ENCODE results near the gene CD74.

DNA sequence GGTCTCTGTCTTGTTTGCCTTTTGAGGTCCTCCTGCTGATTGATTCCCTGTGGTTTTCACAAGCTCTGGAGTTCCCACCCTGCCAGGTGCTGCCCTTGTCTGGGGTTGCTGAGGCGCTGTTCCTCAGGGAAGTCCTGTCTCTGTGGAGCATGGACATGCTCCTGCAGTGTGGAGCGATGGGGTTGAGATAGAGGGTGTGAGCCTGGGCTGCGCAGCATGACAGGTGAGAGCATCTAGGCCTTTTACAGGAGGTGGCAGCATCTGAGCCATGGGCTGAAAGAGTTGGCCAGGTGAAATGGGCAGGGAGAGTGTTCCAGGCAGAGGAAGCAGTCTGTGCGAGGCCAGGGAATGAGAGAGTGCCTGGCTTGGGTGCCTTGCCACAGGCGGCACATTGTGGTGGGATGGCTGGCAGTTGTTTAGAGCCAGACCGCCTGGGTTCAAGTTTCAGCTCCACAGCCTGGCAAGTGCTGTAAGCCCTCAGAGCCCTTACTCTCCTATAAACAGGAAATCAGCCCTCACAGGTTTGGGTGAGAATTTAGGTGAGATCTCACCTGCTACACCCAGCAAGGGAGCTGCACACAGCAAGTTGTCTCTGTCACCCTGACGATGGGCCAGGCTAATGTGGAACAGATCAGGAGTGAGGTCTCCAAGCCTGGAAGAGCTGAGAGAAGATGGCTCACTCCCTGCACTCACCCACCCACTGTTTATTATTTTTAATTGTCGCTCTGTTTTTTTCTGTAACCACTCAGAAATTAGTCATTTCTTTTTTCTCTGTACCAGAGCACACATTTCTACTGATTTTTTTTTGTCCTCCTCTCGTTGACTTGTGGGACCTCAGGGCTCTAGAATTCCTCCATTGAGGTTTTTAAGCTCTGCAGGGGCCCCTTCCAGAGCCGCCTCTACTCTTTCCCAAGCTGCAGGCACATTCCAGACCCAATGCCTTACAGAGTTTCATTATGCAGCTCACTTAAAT is 35.6 kb downstream of the CD74 start:
- TF ChIP-seq REST (IDR thresholded peaks at IDR 0.05; ENCODE audit: insufficient read depth in 1 of 2, low read depth in 2 of 2, low read length in 2 of 2) (no peak), TAF1 (IDR thresholded peaks at IDR 0.05; ENCODE audit: borderline replicate concordance, insufficient read depth, low read length) (no peak), SIN3A (IDR thresholded peaks at IDR 0.05; ENCODE audit: borderline replicate concordance, insufficient read depth, low read length) (no peak), POLR2AphosphoS5 (IDR thresholded peaks at IDR 0.05; ENCODE audit: low read depth, low read length) (no peak), FOXP2 (optimal IDR thresholded peaks at IDR 0.05; ENCODE audit: borderline replicate concordance, extremely low read depth, extremely low read length, insufficient read depth) (no peak)

Data from PFSK-1 (cell line).